ENCODE data around the gene RNF112. TPM values are rescaled to one million over a fixed set of nuclear protein-coding genes. Genes with fewer than 3 reads are reported as not detected.

RNF112 gene
- total RNA-seq, 1 experiment from 2014 or later = not detected

DNA sequence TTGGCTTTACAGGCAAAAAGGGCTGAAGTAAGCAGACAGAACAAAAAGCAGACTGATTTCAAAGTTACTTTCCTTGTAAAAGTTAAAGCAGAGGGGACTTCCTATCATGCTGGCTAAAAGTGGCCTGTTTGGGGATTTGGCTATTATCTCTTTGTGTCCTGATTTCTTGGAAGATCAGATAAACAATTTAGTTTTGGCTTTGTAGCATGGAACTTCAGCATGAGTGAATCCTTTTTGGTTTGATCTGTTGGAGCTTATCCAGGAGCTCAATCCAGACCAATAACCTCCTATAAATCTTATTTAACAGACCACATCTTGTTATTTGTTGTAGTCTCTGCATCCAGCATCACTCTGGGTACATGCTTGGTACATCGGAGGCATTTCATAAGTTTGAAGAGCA lies 8.9 kb upstream of the RNF112 start:
- DNase-seq (ENCODE audit: low read depth, low spot score) = no peak
- in situ Hi-C loops (cut with HindIII; ENCODE audit: low pct_unique_long_range_greater_than_20kb, low sequenced_read_pairs) = no loop called here

- in situ Hi-C loops (cut with HindIII; ENCODE audit: low pct_unique_long_range_greater_than_20kb, low sequenced_read_pairs) = no loop called here
Observed at GRCh38 chr17:19403021-19403420, 8.0 kb upstream of the RNF112 start.

DNA sequence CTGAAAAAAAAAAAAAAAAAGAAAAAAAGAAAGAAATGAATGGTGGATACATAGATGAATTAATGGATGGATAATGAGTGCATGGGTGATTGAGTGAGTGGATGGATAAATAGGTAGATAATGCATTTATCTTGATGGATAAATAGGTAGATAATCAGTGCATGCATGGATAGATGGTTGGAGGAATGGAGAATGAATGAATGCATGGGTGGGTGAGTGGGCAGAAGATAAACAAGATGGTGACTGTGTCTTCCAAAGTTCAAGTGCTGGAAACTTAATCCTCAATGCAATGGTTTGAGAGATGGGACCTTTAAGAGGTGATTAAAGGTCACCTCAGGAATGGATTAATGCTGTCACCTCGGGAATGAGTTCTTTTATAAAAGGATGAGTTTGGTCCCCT lies 6.8 kb upstream of the RNF112 start:
- no peak for DNase-seq (ENCODE audit: low read depth, low spot score)
- in situ Hi-C loops (cut with HindIII; ENCODE audit: low pct_unique_long_range_greater_than_20kb, low sequenced_read_pairs) = no loop called here

More at GRCh38 chr17:19403021-19403420, 8.0 kb upstream of the RNF112 start:
- DNase-seq (ENCODE audit: low read depth, low spot score) = no peak

GRCh38 chr17:19405114-19405513 lies 5.9 kb upstream of the RNF112 start:
- no peak for DNase-seq (ENCODE audit: low read depth, low spot score)
- in situ Hi-C loops (cut with HindIII; ENCODE audit: low pct_unique_long_range_greater_than_20kb, low sequenced_read_pairs) = no loop called here

DNA sequence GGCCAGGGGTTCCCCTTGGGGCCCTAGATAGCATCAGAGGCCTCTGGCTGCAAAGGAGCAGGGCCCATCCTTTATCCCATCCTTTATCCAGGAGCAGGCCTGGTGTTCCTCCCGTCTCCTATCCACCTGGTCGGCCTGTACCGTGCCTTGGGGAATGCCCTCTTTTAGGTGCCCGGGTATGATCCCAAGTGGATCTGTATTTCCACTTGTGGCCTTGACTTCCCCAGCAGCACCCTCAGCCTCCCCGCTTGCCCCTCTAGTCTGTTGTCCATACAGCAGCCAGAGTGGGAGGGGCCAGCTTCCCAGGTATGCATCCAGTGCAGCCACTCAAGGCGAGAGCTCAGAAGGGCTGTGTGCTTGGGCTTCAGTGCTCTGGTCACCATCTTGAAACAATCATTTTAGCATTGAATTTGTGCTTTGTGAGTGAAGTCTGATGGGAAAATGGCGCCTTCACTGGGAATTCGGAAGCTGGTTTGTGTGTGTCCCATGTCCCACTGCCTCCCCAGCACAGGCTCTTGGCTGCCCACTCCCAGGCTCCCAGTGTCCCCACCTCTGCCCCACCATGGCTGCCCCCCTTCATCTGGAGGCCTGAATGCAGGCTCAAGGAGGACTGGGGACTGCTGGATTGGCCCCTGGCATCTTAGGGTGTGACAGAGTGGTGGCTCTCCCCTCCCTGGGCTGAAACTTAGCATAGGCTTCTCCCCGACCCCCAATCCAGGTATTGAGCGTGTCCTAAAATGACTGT lies 3.3 kb upstream of the RNF112 start:
- in situ Hi-C loops (cut with HindIII; ENCODE audit: low pct_unique_long_range_greater_than_20kb, low sequenced_read_pairs) = no loop called here

DNA sequence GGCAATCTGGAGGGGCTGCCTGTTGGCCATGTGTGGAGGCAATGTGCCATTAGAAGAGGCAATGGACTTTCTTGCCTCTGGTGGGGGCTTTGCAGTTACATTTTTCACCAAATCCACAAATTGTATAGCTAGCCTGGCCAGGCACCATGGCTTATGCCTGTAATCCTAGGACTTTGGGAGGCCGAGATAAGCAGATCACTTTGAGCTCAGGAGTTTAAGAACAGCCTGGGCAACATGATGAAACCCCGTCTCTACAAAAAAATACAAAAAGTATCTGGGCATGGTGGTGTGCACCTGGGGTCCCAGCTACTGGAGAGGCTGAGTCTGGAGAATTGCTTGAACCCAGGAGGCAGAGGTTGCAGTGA lies 2.7 kb upstream of the RNF112 start:
- in situ Hi-C loops (cut with HindIII; ENCODE audit: low pct_unique_long_range_greater_than_20kb, low sequenced_read_pairs) = no loop called here
- no peak for DNase-seq (ENCODE audit: low read depth, low spot score)

More for the DNA sequence above, 3.3 kb upstream of the RNF112 start:
- no peak for DNase-seq (ENCODE audit: low read depth, low spot score)

DNA sequence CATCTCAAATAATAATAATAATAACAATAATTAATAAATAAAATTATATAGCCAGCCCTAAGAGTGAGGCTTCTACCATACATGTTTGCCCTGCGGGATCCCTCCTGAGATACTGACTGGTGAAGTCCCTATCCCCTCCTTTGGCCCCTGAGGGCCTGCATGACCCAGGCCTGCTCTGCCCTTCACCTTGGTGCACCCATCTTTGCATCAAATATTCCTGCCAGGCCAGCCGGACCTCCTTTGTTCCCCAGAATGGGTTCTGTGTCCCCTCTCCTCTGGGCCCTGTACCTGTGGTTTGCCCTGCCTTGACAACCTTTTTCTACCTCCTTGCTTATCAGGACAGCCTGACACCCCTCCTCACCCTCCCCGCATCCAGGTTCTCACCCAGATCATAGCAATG lies 2.0 kb upstream of the RNF112 start:
- no peak for DNase-seq (ENCODE audit: low read depth, low spot score)
- in situ Hi-C loops (cut with HindIII; ENCODE audit: low pct_unique_long_range_greater_than_20kb, low sequenced_read_pairs) = no loop called here

DNA sequence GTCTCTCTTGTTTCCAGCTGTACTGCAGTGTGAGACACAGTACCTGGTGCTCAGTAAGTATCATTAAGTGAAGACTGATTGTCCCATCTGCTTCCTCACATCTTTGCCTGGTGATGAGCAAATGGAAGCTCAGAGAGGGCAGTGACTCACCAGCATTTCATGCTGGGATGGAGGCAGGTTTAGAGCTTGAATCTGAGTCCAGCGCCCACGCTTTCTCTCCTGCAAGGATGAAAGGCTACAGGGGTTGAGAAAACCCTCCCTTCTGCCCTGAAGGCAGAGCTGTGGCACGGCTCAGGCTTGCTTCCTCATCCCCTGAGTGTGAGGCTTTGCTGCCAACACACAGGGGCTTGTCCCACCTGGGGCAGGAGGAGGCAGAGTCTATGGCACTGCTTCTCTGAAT lies 1.5 kb upstream of the RNF112 start:
- no peak for DNase-seq (ENCODE audit: low read depth, low spot score)
- in situ Hi-C loops (cut with HindIII; ENCODE audit: low pct_unique_long_range_greater_than_20kb, low sequenced_read_pairs) = no loop called here

DNA sequence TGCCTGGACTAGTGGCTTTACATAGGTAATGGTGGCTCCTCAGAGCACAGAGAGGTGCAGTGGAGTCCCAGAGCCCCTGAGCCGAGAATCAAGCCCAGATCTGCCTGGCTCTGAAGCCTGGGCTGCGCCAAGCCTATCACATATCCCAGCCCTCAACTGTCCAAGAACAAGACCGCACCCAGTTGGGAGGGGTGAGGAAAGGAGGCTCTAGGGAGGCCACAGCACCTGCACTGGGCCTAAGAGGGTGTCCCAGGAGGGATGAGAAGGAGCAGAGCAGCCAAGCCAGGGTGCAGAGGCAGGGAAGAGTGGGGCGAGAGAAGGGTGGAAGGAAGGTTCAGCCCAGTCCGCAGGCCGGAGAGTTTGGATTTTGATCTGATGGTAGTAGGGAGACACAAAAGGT lies 941 bp upstream of the RNF112 start:
- DNase-seq (ENCODE audit: low read depth, low spot score) = no peak
- in situ Hi-C loops (cut with HindIII; ENCODE audit: low pct_unique_long_range_greater_than_20kb, low sequenced_read_pairs) = no loop called here

GRCh38 chr17:19411631-19412030 lies 599 bp downstream of the RNF112 start:
- in situ Hi-C loops (cut with HindIII; ENCODE audit: low pct_unique_long_range_greater_than_20kb, low sequenced_read_pairs) = no loop called here
- DNase-seq (ENCODE audit: low read depth, low spot score) = no peak

GRCh38 chr17:19412510-19412909 lies 1.5 kb downstream of the RNF112 start:
- no peak for DNase-seq (ENCODE audit: low read depth, low spot score)
- in situ Hi-C loops (cut with HindIII; ENCODE audit: low pct_unique_long_range_greater_than_20kb, low sequenced_read_pairs) = no loop called here

DNA sequence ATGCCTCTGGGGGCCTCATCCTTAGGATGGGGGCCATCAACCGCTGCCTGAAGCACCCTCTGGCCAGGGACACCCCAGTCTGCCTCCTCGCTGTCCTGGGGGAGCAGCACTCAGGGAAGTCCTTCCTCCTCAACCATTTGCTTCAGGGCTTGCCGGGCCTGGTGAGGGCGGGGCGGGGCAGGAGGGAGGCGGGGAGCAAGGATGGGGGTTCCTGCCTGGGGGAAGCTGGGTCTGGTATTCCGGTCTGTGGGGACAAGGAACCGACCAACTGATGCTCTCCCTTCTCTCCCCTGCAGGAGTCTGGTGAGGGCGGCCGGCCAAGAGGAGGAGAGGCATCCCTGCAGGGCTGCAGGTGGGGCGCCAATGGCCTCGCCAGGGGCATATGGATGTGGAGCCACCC lies 2.0 kb downstream of the RNF112 start:
- in situ Hi-C loops (cut with HindIII; ENCODE audit: low pct_unique_long_range_greater_than_20kb, low sequenced_read_pairs) = no loop called here
- DNase-seq (ENCODE audit: low read depth, low spot score) = no peak

DNA sequence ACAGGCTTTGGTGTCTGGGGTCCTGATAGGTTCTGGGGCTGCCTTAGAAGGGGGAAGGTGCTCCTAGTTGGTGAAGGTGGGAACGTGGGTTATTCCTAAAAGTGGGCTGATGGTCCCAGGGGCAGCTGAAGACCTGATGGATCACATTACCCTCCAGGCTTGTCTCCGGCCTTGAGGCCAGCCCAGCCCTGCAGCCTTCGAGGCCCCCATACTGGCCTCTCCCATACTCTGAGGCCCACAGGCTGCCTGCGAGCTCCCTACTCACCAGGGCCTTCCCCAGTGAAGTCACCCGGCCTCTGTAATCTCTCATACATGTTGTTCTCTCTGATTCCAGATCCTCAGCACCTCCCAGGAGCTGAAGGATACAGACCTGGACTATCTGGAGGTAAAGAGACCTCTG lies 2.7 kb downstream of the RNF112 start:
- in situ Hi-C loops (cut with HindIII; ENCODE audit: low pct_unique_long_range_greater_than_20kb, low sequenced_read_pairs) = no loop called here
- no peak for DNase-seq (ENCODE audit: low read depth, low spot score)

GRCh38 chr17:19414396-19415280 lies 3.6 kb downstream of the RNF112 start:
- in situ Hi-C loops (cut with HindIII; ENCODE audit: low pct_unique_long_range_greater_than_20kb, low sequenced_read_pairs) = no loop called here
- DNase-seq (ENCODE audit: low read depth, low spot score) = no peak

DNA sequence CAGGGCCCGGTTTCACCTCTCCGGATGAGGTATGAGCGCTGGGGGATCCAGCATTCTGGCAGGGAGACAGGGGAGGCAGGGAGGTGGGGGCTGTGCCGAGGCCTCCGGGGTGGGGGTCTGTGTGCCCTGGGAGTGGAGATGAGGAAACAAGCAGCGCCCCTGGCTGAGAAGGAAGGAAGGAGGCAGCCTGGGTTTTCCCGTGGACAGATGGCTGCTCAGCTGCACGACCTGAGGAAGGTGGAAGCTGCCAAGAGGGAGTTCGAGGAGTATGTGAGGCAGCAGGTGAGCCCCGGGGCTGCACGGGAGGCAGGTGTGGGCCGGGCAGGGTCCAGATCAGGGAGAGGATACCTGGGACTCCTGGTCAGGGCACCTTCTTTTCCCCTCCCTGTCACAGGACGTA lies 4.3 kb downstream of the RNF112 start:
- DNase-seq (ENCODE audit: low read depth, low spot score) = no peak
- in situ Hi-C loops (cut with HindIII; ENCODE audit: low pct_unique_long_range_greater_than_20kb, low sequenced_read_pairs) = no loop called here

DNA sequence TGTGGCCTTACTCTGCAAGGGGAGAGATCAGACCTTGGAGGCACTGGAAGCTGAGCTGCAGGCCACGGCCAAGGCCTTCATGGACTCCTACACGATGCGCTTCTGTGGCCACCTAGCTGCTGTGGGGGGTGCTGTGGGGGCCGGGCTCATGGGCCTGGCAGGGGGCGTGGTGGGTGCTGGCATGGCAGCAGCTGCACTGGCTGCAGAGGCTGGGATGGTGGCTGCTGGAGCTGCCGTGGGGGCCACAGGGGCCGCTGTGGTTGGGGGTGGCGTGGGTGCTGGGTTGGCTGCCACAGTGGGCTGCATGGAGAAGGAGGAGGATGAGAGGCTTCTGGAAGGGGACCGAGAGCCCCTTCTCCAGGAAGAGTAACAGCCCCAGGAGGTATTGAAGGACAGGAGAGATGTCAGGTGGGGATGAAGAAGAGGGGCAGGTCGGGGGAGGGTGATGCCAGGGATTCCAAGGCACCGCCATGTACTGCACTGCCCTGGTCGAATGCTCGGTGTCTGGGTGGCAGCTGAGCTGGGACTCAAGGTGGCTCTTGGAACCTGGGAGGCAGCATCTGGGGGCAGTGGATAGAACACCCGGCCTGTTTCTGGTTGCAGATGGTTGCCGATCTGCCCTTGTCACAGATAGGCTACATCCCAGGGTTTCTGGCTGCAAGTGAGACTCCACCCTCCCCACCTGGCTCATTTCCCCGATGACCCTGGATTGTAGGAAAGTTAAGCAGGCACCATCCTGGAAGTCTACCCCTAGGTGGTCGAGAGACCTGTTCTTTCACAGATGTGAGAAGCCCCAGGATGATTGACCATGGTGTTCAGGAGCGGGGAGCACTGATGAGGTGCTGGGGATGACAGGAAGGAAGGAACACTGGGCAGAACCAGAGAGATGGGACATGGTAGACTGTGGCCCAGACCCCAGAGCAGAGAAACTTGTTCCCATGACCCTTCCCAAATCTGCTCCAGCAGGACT lies 5.1 kb downstream of the RNF112 start:
- no peak for DNase-seq (ENCODE audit: low read depth, low spot score)
- in situ Hi-C loops (cut with HindIII; ENCODE audit: low pct_unique_long_range_greater_than_20kb, low sequenced_read_pairs) = no loop called here

DNA sequence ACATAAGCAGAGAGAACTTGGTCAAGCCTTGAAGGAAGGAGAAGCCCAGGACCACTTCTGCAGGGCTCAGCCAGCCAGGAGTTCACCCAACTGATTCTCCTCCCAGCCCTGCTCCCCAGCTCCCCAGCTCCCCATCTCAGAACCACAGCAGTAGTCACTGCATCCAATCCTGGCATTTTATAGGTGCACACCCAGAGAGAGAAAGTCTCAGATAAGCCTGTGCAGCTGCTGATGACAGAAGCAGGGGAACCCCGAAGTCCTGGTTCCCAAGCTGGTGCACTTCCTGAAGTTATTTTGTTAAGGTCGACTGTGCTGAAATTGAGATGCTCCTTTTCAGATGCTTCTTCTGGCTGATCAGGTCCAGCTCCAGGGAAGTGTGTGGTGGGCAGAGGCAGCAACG lies 6.6 kb downstream of the RNF112 start:
- no peak for DNase-seq (ENCODE audit: low read depth, low spot score)
- in situ Hi-C loops (cut with HindIII; ENCODE audit: low pct_unique_long_range_greater_than_20kb, low sequenced_read_pairs) = no loop called here
